Measurements from ENCODE around the gene SLC16A7. TPM values are rescaled to one million over a fixed set of nuclear protein-coding genes. Genes with fewer than 3 reads are reported as not detected.

Gene SLC16A7
- total RNA-seq, 4 donors from 2014 or later = 20.8 to 31.0 (median 28.3) TPM

DNA sequence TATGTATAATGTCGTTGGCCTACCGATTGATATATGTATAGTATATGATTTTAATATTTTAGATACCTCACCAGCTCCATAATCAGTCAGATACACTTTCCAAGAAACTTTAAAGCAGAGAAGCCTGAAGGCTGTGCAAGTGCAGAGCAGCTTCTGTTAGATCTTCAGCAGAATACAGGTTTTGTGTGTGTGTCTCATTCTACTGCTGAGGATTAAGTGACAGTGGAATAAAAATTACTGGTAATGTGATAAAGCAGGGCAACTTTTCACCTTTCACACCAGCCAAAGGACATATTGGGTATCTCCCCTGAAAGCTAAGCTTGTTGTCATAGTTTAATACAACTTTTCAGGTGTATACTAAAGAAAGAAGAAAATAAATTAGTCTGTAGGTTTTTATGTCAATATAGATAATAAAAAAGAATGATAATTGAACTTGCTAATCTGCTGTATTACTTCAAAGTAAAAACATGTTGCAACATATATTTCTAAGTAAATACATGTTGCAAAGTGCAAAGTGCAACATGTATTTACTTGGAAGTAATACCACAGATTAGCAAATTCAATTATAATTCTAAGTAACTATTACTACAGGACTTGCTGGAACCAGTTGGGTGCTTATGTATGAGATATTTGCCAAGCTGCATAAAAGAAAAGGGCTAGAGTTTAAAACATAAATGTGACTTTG is 128.3 kb downstream of the SLC16A7 start:
- H3K4me3 ChIP-seq (ENCODE audit: low read depth, poor library complexity, severe bottlenecking) = no peak overlapping the region
- WGBS, 2 donors = 71 to 72% methylated on average over 2 of the region's 2 CpGs
- TF ChIP-seq, protein P1, sequence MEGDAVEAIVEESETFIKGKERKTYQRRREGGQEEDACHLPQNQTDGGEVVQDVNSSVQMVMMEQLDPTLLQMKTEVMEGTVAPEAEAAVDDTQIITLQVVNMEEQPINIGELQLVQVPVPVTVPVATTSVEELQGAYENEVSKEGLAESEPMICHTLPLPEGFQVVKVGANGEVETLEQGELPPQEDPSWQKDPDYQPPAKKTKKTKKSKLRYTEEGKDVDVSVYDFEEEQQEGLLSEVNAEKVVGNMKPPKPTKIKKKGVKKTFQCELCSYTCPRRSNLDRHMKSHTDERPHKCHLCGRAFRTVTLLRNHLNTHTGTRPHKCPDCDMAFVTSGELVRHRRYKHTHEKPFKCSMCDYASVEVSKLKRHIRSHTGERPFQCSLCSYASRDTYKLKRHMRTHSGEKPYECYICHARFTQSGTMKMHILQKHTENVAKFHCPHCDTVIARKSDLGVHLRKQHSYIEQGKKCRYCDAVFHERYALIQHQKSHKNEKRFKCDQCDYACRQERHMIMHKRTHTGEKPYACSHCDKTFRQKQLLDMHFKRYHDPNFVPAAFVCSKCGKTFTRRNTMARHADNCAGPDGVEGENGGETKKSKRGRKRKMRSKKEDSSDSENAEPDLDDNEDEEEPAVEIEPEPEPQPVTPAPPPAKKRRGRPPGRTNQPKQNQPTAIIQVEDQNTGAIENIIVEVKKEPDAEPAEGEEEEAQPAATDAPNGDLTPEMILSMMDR (IDR thresholded peaks at IDR 0.05) = no peak
- TF ChIP-seq POLR2A (IDR thresholded peaks at IDR 0.05) = no peak
- DNase-seq (ENCODE audit: low spot score in 2 of 2) = no peak
- intact Hi-C loops (cut with DNase I; ENCODE audit: low total_unique reads) = no loop called here

DNA sequence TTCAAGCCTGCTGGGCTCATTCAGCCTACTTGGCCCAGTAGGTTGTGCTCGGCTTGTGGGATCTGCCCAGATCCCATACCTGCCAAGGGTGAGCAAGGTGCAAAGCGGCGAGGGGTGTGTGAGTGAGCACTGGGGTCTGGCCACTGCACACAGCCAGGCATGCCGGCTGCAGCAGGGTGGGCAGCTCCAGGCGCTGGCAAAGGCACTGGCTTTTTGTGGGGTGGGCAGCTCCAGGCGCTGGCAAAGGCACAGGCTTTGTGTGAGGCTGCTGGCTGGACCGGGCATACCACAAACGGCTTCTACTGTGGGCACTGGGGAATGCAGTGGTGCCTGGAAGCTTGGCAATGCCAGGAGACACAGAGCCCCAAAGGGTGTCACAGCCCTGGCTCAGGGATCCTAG is 137.4 kb downstream of the SLC16A7 start:
- 84 to 98% methylated on average over 7 to 8 of the region's 8 CpGs for WGBS, 2 donors
- TF ChIP-seq POLR2A (IDR thresholded peaks at IDR 0.05) = no peak
- TF ChIP-seq, protein P1 (IDR thresholded peaks at IDR 0.05) = no peak
- H3K4me3 ChIP-seq (ENCODE audit: low read depth, poor library complexity, severe bottlenecking) = no peak overlapping the region
- intact Hi-C loops (cut with DNase I; ENCODE audit: low total_unique reads) = no loop called here
- no peak for DNase-seq (ENCODE audit: low spot score in 2 of 2)

DNA sequence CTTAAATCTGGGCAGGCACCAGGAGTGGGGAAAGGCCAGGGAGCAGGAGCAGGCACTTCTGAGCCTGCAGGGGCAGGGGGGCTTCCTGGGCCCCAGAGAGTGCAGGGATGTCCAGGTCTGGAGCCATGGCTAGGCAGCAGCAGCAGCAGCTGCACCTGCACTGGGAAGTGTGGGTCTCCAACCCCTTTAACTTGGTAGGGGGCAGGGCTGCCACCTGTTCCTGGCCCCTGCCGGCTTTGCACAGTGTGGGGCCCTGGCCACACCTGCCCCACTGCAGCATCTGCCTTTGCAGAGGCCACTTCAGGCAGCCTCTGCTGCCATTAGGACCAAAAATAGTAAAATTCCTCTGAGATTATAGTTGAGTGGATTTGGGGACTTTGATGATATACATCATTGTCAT is 138.5 kb downstream of the SLC16A7 start:
- no peak overlapping the region for H3K4me3 ChIP-seq (ENCODE audit: low read depth, poor library complexity, severe bottlenecking)
- intact Hi-C loops (cut with DNase I; ENCODE audit: low total_unique reads) = no loop called here
- WGBS, 2 donors = 80 to 100% methylated on average over 1 of the region's 1 CpG
- TF ChIP-seq, protein P1 (IDR thresholded peaks at IDR 0.05) = no peak
- TF ChIP-seq POLR2A (IDR thresholded peaks at IDR 0.05) = no peak
- no peak for DNase-seq (ENCODE audit: low spot score in 2 of 2)

DNA sequence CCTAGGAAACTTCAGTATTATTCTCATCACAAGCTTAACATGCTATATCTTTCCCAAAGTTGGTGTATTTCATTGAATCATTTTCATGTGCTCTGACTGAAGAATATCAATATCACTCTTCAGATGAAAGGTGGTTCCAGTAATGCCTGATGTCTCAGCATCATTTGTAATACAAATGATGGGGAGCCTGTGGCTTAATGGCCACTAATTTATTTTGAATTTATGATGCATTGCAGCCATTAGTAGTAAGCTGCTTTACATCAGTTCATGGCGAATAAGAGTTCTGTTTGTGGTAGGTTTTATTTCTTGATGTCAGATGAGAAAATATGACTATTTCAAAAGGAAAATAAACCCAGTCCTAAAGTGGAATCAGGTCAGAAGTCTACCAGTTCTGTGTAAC is 139.4 kb downstream of the SLC16A7 start:
- intact Hi-C loops (cut with DNase I; ENCODE audit: low total_unique reads) = no loop called here
- WGBS, 2 donors = 88 to 93% methylated on average over 1 of the region's 1 CpG

DNA sequence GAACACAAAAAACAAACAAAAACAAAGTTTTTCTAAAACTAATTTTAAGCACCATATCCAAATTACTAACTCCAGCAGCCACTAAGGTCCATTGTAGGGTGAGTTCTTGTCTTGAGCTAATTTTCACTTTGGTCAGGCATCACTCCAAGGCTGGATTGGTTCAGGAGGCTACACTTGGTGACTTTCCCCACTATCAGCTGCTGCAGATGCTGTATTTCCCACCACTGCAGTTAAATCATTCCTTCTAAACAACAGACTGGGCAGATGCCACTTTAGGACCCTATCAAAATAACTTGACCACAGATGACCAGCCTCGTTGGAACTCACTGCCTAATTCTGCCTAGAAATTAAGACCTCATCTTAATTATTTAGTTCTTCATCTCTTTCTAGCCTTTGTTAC is 140.5 kb downstream of the SLC16A7 start:
- no peak for TF ChIP-seq POLR2A (IDR thresholded peaks at IDR 0.05)
- TF ChIP-seq, protein P1 (IDR thresholded peaks at IDR 0.05) = no peak
- DNase-seq (ENCODE audit: low spot score in 2 of 2) = no peak
- intact Hi-C loops (cut with DNase I; ENCODE audit: low total_unique reads) = no loop called here
- no peak overlapping the region for H3K4me3 ChIP-seq (ENCODE audit: low read depth, poor library complexity, severe bottlenecking)
- WGBS, 2 donors = 44 to 52% methylated on average over 1 of the region's 1 CpG

More for the DNA sequence above, 139.4 kb downstream of the SLC16A7 start:
- H3K4me3 ChIP-seq (ENCODE audit: low read depth, poor library complexity, severe bottlenecking) = no peak overlapping the region
- TF ChIP-seq, protein P1 (IDR thresholded peaks at IDR 0.05) = no peak
- no peak for TF ChIP-seq POLR2A (IDR thresholded peaks at IDR 0.05)
- DNase-seq (ENCODE audit: low spot score in 2 of 2) = no peak

DNA sequence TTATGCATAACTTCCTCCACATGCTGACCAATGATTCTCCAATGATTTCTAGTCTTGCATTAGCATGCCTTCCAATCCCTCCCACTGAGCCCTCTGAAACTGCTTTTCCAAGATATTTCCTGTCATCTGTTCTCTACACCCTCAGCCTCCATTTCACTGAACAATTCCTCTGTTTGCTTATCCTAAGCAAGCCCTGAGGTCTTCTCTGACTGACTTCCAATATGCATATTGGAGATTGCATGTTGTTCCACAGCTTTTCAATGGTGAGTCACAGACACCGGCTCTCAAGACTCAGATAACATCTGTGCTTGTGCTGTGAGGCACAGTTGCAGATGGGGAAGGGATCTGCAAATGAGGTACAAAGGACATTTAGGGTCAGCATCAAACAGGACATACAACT is 141.0 kb downstream of the SLC16A7 start:
- DNase-seq (ENCODE audit: low spot score in 2 of 2) = no peak
- WGBS, 2 donors = 16 to 27% methylated on average over 1 of the region's 1 CpG
- H3K4me3 ChIP-seq (ENCODE audit: low read depth, poor library complexity, severe bottlenecking) = no peak overlapping the region
- no peak for TF ChIP-seq POLR2A (IDR thresholded peaks at IDR 0.05)
- TF ChIP-seq, protein P1 (IDR thresholded peaks at IDR 0.05) = no peak
- intact Hi-C loops (cut with DNase I; ENCODE audit: low total_unique reads) = no loop called here
